ENCODE results near the gene CAP1.

CAP1 gene

GRCh38 chr1:40042341-40042740 lies 1.8 kb downstream of the CAP1 start:
- no peak overlapping the region; the same call in 1 of the 2 replicates for H3K4me3 ChIP-seq
- H3K27ac ChIP-seq, result no peak overlapping the region
- H4K20me1 ChIP-seq, result peaks cover 67% of the 10 kb centered on the region

GRCh38 chr1:40044110-40044509 lies 3.6 kb downstream of the CAP1 start:
- TF ChIP-seq Cebpa-rat (IDR thresholded peaks at IDR 0.05), result no peak
- Histone ChIP-seq H4K20me1 (peaks cover 84% of the 10 kb centered on the region), H3K9ac (no peak overlapping the region), H3K9me3 (no peaks in the 10 kb centered on the region), H3K4me3 (no peak overlapping the region), H3K27ac (no peak overlapping the region), H3K36me3 (peaks cover 53% of the 10 kb centered on the region), H3K4me1 (peaks cover 37% of the 10 kb centered on the region), H3K4me2 (peak overlapping the region; percentile 89), H3K27me3 (no peaks in the 10 kb centered on the region)

More at GRCh38 chr1:40042341-40042740, 1.8 kb downstream of the CAP1 start:
- H3K9ac ChIP-seq, result no peak overlapping the region; the same call in 1 of the 2 replicates
- peaks cover 42% of the 10 kb centered on the region for H3K36me3 ChIP-seq
- H3K4me1 ChIP-seq, result peaks cover 51% of the 10 kb centered on the region
- H3K9me3 ChIP-seq, result no peaks in the 10 kb centered on the region
- H3K27me3 ChIP-seq, result no peaks in the 10 kb centered on the region
- TF ChIP-seq Cebpa-rat (IDR thresholded peaks at IDR 0.05), result no peak
- H3K4me2 ChIP-seq, result peak overlapping the region; percentile 89

- Histone ChIP-seq H4K20me1 (peaks cover 94% of the 10 kb centered on the region), H3K27ac (no peak overlapping the region), H3K9me3 (no peaks in the 10 kb centered on the region), H3K4me2 (no peak overlapping the region), H3K27me3 (no peaks in the 10 kb centered on the region), H3K4me1 (peaks cover 39% of the 10 kb centered on the region), H3K4me3 (no peak overlapping the region), H3K9ac (no peak overlapping the region), H3K36me3 (peaks cover 64% of the 10 kb centered on the region)
- TF ChIP-seq Cebpa-rat (IDR thresholded peaks at IDR 0.05), result no peak
Measured at GRCh38 chr1:40045182-40045581, 4.7 kb downstream of the CAP1 start.

- TF ChIP-seq Cebpa-rat (IDR thresholded peaks at IDR 0.05), result no peak
- H3K36me3 ChIP-seq, result peaks cover 68% of the 10 kb centered on the region
- H3K4me1 ChIP-seq, result peaks cover 44% of the 10 kb centered on the region
- no peak overlapping the region for H3K4me2 ChIP-seq
- H4K20me1 ChIP-seq, result peaks cover 98% of the 10 kb centered on the region
- no peak overlapping the region for H3K4me3 ChIP-seq
- H3K27me3 ChIP-seq, result no peaks in the 10 kb centered on the region
- H3K9ac ChIP-seq, result no peak overlapping the region
- H3K27ac ChIP-seq, result no peak overlapping the region
- no peaks in the 10 kb centered on the region for H3K9me3 ChIP-seq
Measured at GRCh38 chr1:40045766-40046165, 5.2 kb downstream of the CAP1 start.

GRCh38 chr1:40047276-40047675 lies 6.7 kb downstream of the CAP1 start:
- no peak for TF ChIP-seq Cebpa-rat (IDR thresholded peaks at IDR 0.05)
- no peaks in the 10 kb centered on the region for H3K27me3 ChIP-seq
- H4K20me1 ChIP-seq, result peaks cover 98% of the 10 kb centered on the region
- no peak overlapping the region for H3K4me3 ChIP-seq
- H3K36me3 ChIP-seq, result peaks cover 73% of the 10 kb centered on the region
- peaks cover 39% of the 10 kb centered on the region for H3K4me1 ChIP-seq
- H3K9ac ChIP-seq, result no peak overlapping the region
- H3K27ac ChIP-seq, result no peak overlapping the region
- no peaks in the 10 kb centered on the region for H3K9me3 ChIP-seq
- no peak overlapping the region for H3K4me2 ChIP-seq

GRCh38 chr1:40047769-40048168 lies 7.2 kb downstream of the CAP1 start:
- Histone ChIP-seq H3K9me3 (no peaks in the 10 kb centered on the region), H3K36me3 (peaks cover 68% of the 10 kb centered on the region), H3K4me2 (no peak overlapping the region), H3K4me1 (peaks cover 34% of the 10 kb centered on the region), H3K9ac (no peak overlapping the region), H3K27me3 (no peaks in the 10 kb centered on the region), H3K27ac (no peak overlapping the region), H4K20me1 (peaks cover 98% of the 10 kb centered on the region), H3K4me3 (no peak overlapping the region)
- no peak for TF ChIP-seq Cebpa-rat (IDR thresholded peaks at IDR 0.05)

GRCh38 chr1:40049725-40050124 lies 9.2 kb downstream of the CAP1 start:
- Histone ChIP-seq H3K27me3 (no peaks in the 10 kb centered on the region), H3K4me1 (peaks cover 28% of the 10 kb centered on the region), H3K4me3 (no peak overlapping the region), H4K20me1 (peaks cover 98% of the 10 kb centered on the region), H3K9ac (no peak overlapping the region), H3K36me3 (peaks cover 71% of the 10 kb centered on the region), H3K9me3 (no peaks in the 10 kb centered on the region), H3K4me2 (no peak overlapping the region), H3K27ac (no peak overlapping the region)
- no peak for TF ChIP-seq Cebpa-rat (IDR thresholded peaks at IDR 0.05)

- H3K27ac ChIP-seq, result no peak overlapping the region
- no peaks in the 10 kb centered on the region for H3K27me3 ChIP-seq
- peaks cover 28% of the 10 kb centered on the region for H3K4me1 ChIP-seq
- H3K9me3 ChIP-seq, result no peaks in the 10 kb centered on the region
- H3K36me3 ChIP-seq, result peaks cover 71% of the 10 kb centered on the region
- peak overlapping the region; percentile 38; the same call in 1 of the 2 replicates for H3K4me2 ChIP-seq
- peaks cover 98% of the 10 kb centered on the region for H4K20me1 ChIP-seq
- TF ChIP-seq Cebpa-rat (IDR thresholded peaks at IDR 0.05), result no peak
- H3K9ac ChIP-seq, result no peak overlapping the region
- H3K4me3 ChIP-seq, result no peak overlapping the region
Measured at GRCh38 chr1:40050863-40051262, 10.3 kb downstream of the CAP1 start.

- Histone ChIP-seq H3K27ac (no peak overlapping the region), H3K4me2 (no peak overlapping the region), H3K4me1 (peaks cover 40% of the 10 kb centered on the region), H3K36me3 (peaks cover 63% of the 10 kb centered on the region), H4K20me1 (peaks cover 84% of the 10 kb centered on the region), H3K4me3 (no peak overlapping the region), H3K9me3 (no peaks in the 10 kb centered on the region), H3K9ac (no peak overlapping the region), H3K27me3 (no peaks in the 10 kb centered on the region)
- no peak for TF ChIP-seq Cebpa-rat (IDR thresholded peaks at IDR 0.05)
Measured at GRCh38 chr1:40053138-40053887, 12.8 kb downstream of the CAP1 start.

- Histone ChIP-seq H3K4me2 (no peak overlapping the region), H3K4me3 (no peak overlapping the region), H3K27me3 (no peaks in the 10 kb centered on the region), H4K20me1 (peaks cover 63% of the 10 kb centered on the region), H3K9me3 (no peaks in the 10 kb centered on the region), H3K27ac (0 out of 2 replicates have a peak overlapping the region, but pooled peaks have one; percentile 84), H3K36me3 (peaks cover 53% of the 10 kb centered on the region), H3K9ac (no peak overlapping the region), H3K4me1 (peaks cover 54% of the 10 kb centered on the region)
- no peak for TF ChIP-seq Cebpa-rat (IDR thresholded peaks at IDR 0.05)
Measured at GRCh38 chr1:40056519-40057309, 16.2 kb downstream of the CAP1 start.

All from BLaER1 (cell line).